SK-N-SH treated with all-trans-retinoic acid at 6 μM for 48 hours (cell line): Measurements from ENCODE around the gene WFDC1.

Experiments
- ATAC-seq: fragments of 200-7000 bp; cut with Tn5 transposase; 3 replicates; pipeline ENCODE4 v1.9.1; 2020; ENCODE audit warnings: mild to moderate bottlenecking, moderate library complexity
- ARNTL ChIP-seq: fragments of 450-650 bp; formaldehyde crosslinking; IDR thresholded peaks from 2 replicates; pipeline ENCODE4 v1.5.0; 2020; ENCODE audit warnings: low read depth, mild to moderate bottlenecking, moderate library complexity, borderline replicate concordance
- CSRNP3 ChIP-seq: fragments of 250-450 bp; sonication (Bioruptor Pico); IDR thresholded peaks from 2 replicates; pipeline ENCODE4 v1.5.1; 2021; ENCODE audit warnings: mild to moderate bottlenecking, moderate library complexity
- ESRRG ChIP-seq: fragments of 250-450 bp; sonication (Bioruptor Pico); IDR thresholded peaks from 2 replicates; pipeline ENCODE4 v1.6.1; 2021; ENCODE audit warnings: mild to moderate bottlenecking
- GLIS3 ChIP-seq: fragments of 250-450 bp; sonication (Bioruptor Pico); IDR thresholded peaks from 2 replicates; pipeline ENCODE4 v1.5.0; 2020; ENCODE audit warnings: mild to moderate bottlenecking, moderate library complexity
- ISL1 ChIP-seq: fragments of 250-450 bp; sonication (Bioruptor Pico); IDR thresholded peaks from 2 replicates; pipeline ENCODE4 v2.1.2; 2022; ENCODE audit warnings: mild to moderate bottlenecking, moderate library complexity
- OSR1 ChIP-seq: fragments of 250-450 bp; sonication (Bioruptor Pico); IDR thresholded peaks from 2 replicates; pipeline ENCODE4 v1.8.0; 2022; ENCODE audit warnings: moderate library complexity, mild to moderate bottlenecking, inconsistent platforms
- PPARA ChIP-seq: fragments of 250-450 bp; sonication (Bioruptor Pico); IDR thresholded peaks from 2 replicates; pipeline ENCODE4 v1.5.0; 2020; ENCODE audit warnings: mild to moderate bottlenecking, borderline replicate concordance
- RARB ChIP-seq: fragments of 250-450 bp; sonication (Bioruptor Pico); IDR thresholded peaks from 2 replicates; pipeline ENCODE4 v1.8.0; 2021; ENCODE audit warnings: mild to moderate bottlenecking, moderate library complexity
- SNAI2 ChIP-seq: fragments of 250-450 bp; sonication (Bioruptor Pico); IDR thresholded peaks from 2 replicates; pipeline ENCODE4 v1.5.0; 2020; ENCODE audit warnings: mild to moderate bottlenecking, moderate library complexity
- TCF4 ChIP-seq: fragments of 250-450 bp; sonication (Bioruptor Pico); IDR thresholded peaks from 2 replicates; pipeline ENCODE4 v1.8.0; 2021; ENCODE audit warnings: mild to moderate bottlenecking, moderate library complexity, borderline replicate concordance
- TSHZ2 ChIP-seq: fragments of 250-450 bp; sonication (Bioruptor Pico); IDR thresholded peaks from 2 replicates; pipeline ENCODE4 v1.5.0; 2020; ENCODE audit warnings: mild to moderate bottlenecking, moderate library complexity
- ZC3H10 ChIP-seq: fragments of 250-450 bp; sonication (Bioruptor Pico); IDR thresholded peaks from 2 replicates; pipeline ENCODE4 v1.5.1; 2021; ENCODE audit warnings: mild to moderate bottlenecking, moderate library complexity
- ZFP3 ChIP-seq: fragments of 250-450 bp; sonication (Bioruptor Pico); IDR thresholded peaks from 2 replicates; pipeline ENCODE4 v1.5.0; 2020; ENCODE audit warnings: mild to moderate bottlenecking, moderate library complexity
- ZFP30 ChIP-seq: fragments of 450-650 bp; formaldehyde crosslinking; IDR thresholded peaks from 2 replicates; pipeline ENCODE4 v1.5.0; 2022; ENCODE audit warnings: mild to moderate bottlenecking, moderate library complexity
- ZNF565 ChIP-seq: fragments of 450-650 bp; formaldehyde crosslinking; conservative IDR thresholded peaks from 2 replicates; pipeline ENCODE4 v1.5.0; 2020; ENCODE audit warnings: low read depth, mild to moderate bottlenecking, moderate library complexity
- ZNF70 ChIP-seq: fragments of 450-650 bp; formaldehyde crosslinking; IDR thresholded peaks from 2 replicates; pipeline ENCODE4 v1.5.0; 2020; ENCODE audit warnings: mild to moderate bottlenecking, moderate library complexity
- TF ChIP-seq, protein P1 (sequence below): fragments of 250-450 bp; sonication (Bioruptor Pico); IDR thresholded peaks from 2 replicates; pipeline ENCODE4 v1.8.0; 2020; ENCODE audit warnings: mild to moderate bottlenecking, moderate library complexity, borderline replicate concordance
- TF ChIP-seq, protein P2 (sequence below): fragments of 250-450 bp; sonication (Bioruptor Pico); IDR thresholded peaks from 2 replicates; pipeline ENCODE4 v1.5.1; 2020; ENCODE audit warnings: low read depth, mild to moderate bottlenecking, moderate library complexity
- TF ChIP-seq, protein P3 (sequence below): fragments of 250-450 bp; sonication (Bioruptor Pico); IDR thresholded peaks from 2 replicates; pipeline ENCODE4 v1.8.0; 2021; ENCODE audit warnings: low read depth, mild to moderate bottlenecking, moderate library complexity, borderline replicate concordance

WFDC1 gene

GRCh38 chr16:84278968-84279367 is 15.7 kb upstream of the WFDC1 start:
- ATAC-seq, result no peak
- no peak for TF ChIP-seq ZC3H10
- TF ChIP-seq CSRNP3, result no peak
- no peak for TF ChIP-seq ZFP3 (CRISPR knock-in tag)
- TF ChIP-seq, protein P1, sequence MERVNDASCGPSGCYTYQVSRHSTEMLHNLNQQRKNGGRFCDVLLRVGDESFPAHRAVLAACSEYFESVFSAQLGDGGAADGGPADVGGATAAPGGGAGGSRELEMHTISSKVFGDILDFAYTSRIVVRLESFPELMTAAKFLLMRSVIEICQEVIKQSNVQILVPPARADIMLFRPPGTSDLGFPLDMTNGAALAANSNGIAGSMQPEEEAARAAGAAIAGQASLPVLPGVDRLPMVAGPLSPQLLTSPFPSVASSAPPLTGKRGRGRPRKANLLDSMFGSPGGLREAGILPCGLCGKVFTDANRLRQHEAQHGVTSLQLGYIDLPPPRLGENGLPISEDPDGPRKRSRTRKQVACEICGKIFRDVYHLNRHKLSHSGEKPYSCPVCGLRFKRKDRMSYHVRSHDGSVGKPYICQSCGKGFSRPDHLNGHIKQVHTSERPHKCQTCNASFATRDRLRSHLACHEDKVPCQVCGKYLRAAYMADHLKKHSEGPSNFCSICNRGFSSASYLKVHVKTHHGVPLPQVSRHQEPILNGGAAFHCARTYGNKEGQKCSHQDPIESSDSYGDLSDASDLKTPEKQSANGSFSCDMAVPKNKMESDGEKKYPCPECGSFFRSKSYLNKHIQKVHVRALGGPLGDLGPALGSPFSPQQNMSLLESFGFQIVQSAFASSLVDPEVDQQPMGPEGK (CRISPR knock-in tag), result no peak
- TF ChIP-seq, all 23 proteins: peak for 0

GRCh38 chr16:84279881-84280280 is 14.8 kb upstream of the WFDC1 start:
- no peak for ATAC-seq
- TF ChIP-seq RARB (CRISPR knock-in tag), result no peak
- no peak for TF ChIP-seq SNAI2 (CRISPR knock-in tag)
- TF ChIP-seq ZFP30 (CRISPR knock-in tag), result no peak
- TF ChIP-seq TCF4 (CRISPR knock-in tag), result no peak
- TF ChIP-seq PPARA (CRISPR knock-in tag), result no peak
- TF ChIP-seq GLIS3, result no peak
- no peak for TF ChIP-seq ZFP3 (CRISPR knock-in tag)
- no peak for TF ChIP-seq TSHZ2 (CRISPR knock-in tag)
- TF ChIP-seq ZNF70, result no peak
- no peak for TF ChIP-seq ZC3H10
- TF ChIP-seq, protein P2, sequence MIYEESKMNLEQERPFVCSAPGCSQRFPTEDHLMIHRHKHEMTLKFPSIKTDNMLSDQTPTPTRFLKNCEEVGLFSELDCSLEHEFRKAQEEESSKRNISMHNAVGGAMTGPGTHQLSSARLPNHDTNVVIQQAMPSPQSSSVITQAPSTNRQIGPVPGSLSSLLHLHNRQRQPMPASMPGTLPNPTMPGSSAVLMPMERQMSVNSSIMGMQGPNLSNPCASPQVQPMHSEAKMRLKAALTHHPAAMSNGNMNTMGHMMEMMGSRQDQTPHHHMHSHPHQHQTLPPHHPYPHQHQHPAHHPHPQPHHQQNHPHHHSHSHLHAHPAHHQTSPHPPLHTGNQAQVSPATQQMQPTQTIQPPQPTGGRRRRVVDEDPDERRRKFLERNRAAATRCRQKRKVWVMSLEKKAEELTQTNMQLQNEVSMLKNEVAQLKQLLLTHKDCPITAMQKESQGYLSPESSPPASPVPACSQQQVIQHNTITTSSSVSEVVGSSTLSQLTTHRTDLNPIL (CRISPR knock-in tag), result no peak
- TF ChIP-seq ESRRG, result no peak
- no peak for TF ChIP-seq ZNF565 (CRISPR knock-in tag)
- TF ChIP-seq, all 23 proteins: peak for 0

GRCh38 chr16:84281074-84281473 is 13.6 kb upstream of the WFDC1 start:
- no peak for ATAC-seq
- TF ChIP-seq CSRNP3 (no peak), PPARA (CRISPR knock-in tag) (no peak), ARNTL (no peak), OSR1 (CRISPR knock-in tag) (no peak), GLIS3 (no peak), ZNF565 (CRISPR knock-in tag) (no peak)
- TF ChIP-seq, protein P3, sequence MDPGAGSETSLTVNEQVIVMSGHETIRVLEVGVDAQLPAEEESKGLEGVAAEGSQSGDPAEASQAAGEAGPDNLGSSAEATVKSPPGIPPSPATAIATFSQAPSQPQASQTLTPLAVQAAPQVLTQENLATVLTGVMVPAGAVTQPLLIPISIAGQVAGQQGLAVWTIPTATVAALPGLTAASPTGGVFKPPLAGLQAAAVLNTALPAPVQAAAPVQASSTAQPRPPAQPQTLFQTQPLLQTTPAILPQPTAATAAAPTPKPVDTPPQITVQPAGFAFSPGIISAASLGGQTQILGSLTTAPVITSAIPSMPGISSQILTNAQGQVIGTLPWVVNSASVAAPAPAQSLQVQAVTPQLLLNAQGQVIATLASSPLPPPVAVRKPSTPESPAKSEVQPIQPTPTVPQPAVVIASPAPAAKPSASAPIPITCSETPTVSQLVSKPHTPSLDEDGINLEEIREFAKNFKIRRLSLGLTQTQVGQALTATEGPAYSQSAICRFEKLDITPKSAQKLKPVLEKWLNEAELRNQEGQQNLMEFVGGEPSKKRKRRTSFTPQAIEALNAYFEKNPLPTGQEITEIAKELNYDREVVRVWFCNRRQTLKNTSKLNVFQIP (CRISPR knock-in tag), result no peak

- ATAC-seq, result no peak
- TF ChIP-seq ISL1 (CRISPR knock-in tag) (no peak), ZNF70 (no peak), ZC3H10 (no peak), TCF4 (CRISPR knock-in tag) (no peak)
These were observed 12.1 kb upstream of the WFDC1 start for GRCh38 chr16:84282533-84282932.
